Nephron progenitor cell (in vitro differentiated cells): ENCODE data around the gene PRKG1.

Source experiments
- DNase-seq: peaks from one replicate; pipeline ENCODE4 v3.0.0; 2021
- H3K27ac Mint-ChIP-seq: 2 replicates; pipeline ENCODE4 v1.8.0; 2021; ENCODE audit warnings: mild to moderate bottlenecking, moderate library complexity, mixed read lengths
- H3K27me3 Mint-ChIP-seq: 2 replicates; pipeline ENCODE4 v1.8.0; 2021; ENCODE audit warnings: mild to moderate bottlenecking, low read depth, mixed read lengths; ENCODE audit not compliant: poor library complexity
- H3K36me3 Mint-ChIP-seq: 2 replicates; pipeline ENCODE4 v1.8.0; 2021; ENCODE audit warnings: low read depth, mixed read lengths
- H3K4me1 Mint-ChIP-seq: 2 replicates; pipeline ENCODE4 v1.8.0; 2021; ENCODE audit warnings: mixed read lengths
- H3K4me3 Mint-ChIP-seq: 2 replicates; pipeline ENCODE4 v1.8.0; 2021; ENCODE audit warnings: mild to moderate bottlenecking, moderate library complexity, mixed read lengths
- H3K9me3 Mint-ChIP-seq: 2 replicates; pipeline ENCODE4 v1.8.0; 2021; ENCODE audit warnings: mild to moderate bottlenecking, moderate library complexity, mixed read lengths
- CTCF ChIP-seq: fragments of 200-600 bp; sonication (generic); IDR thresholded peaks from 2 replicates; pipeline ENCODE4 v1.5.0; 2021; ENCODE audit warnings: antibody characterized with exemption

The PRKG1 gene

DNA sequence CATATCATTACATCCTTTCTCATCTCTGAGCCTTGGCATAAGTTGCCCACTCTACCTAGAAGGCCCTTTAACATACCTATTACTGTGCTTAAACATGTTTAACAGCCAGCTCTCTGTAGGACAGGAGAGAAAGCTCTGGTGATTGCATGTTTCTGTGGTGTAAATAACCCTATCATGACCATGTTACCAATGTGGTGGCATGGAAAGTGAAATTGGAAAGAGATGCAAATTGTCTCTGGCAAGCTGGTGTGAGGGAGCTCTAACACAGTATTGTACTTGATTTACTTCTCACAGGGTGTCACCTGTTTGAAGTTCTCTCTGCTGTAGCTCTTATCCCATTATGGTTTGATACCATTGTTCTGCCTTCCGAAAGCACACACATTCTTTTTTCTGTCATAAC is 1008.0 kb downstream of the PRKG1 start:
- TF ChIP-seq CTCF, result no peak
- H3K4me3 Mint-ChIP-seq, result no peak overlapping the region
- no peaks in the 10 kb centered on the region for H3K9me3 Mint-ChIP-seq
- no peaks in the 10 kb centered on the region for H3K4me1 Mint-ChIP-seq
- no peak overlapping the region for H3K27ac Mint-ChIP-seq
- no peaks in the 10 kb centered on the region for H3K36me3 Mint-ChIP-seq
- H3K27me3 Mint-ChIP-seq, result no peaks in the 10 kb centered on the region
- no peak for DNase-seq

- no peaks in the 10 kb centered on the region for H3K27me3 Mint-ChIP-seq
- no peak for TF ChIP-seq CTCF
Measured at GRCh38 chr10:52083422-52083821, 1009.1 kb downstream of the PRKG1 start.

DNA sequence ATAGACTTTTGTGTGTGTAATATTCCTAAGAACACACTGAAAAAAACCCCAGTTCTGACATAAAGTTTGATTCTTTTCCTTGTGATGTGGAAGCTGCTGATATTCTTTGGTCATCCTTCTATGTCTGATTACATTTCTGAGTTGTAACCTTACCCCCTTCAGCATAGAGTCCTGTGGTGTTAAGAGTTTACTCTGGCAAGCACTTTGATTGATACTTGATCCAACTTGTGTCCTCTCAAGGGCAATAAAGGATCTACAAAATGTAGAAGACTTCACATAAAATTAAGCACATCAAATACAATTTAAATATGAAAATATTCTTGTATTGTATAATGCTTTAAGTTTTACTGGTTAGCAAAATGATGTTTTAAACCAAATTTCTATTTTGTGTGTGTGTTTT is 1018.1 kb downstream of the PRKG1 start:
- DNase-seq, result no peak
- peaks cover 3% of the 10 kb centered on the region for H3K9me3 Mint-ChIP-seq
- no peak for TF ChIP-seq CTCF
- peaks cover 5% of the 10 kb centered on the region for H3K36me3 Mint-ChIP-seq
- H3K27me3 Mint-ChIP-seq, result no peaks in the 10 kb centered on the region
- no peak overlapping the region for H3K4me3 Mint-ChIP-seq
- H3K27ac Mint-ChIP-seq, result no peak overlapping the region
- H3K4me1 Mint-ChIP-seq, result peaks cover 25% of the 10 kb centered on the region

More at GRCh38 chr10:52083422-52083821, 1009.1 kb downstream of the PRKG1 start:
- no peak overlapping the region for H3K4me3 Mint-ChIP-seq
- no peaks in the 10 kb centered on the region for H3K36me3 Mint-ChIP-seq
- no peak for DNase-seq
- H3K27ac Mint-ChIP-seq, result no peak overlapping the region
- H3K4me1 Mint-ChIP-seq, result no peaks in the 10 kb centered on the region
- peaks cover 2% of the 10 kb centered on the region for H3K9me3 Mint-ChIP-seq

DNA sequence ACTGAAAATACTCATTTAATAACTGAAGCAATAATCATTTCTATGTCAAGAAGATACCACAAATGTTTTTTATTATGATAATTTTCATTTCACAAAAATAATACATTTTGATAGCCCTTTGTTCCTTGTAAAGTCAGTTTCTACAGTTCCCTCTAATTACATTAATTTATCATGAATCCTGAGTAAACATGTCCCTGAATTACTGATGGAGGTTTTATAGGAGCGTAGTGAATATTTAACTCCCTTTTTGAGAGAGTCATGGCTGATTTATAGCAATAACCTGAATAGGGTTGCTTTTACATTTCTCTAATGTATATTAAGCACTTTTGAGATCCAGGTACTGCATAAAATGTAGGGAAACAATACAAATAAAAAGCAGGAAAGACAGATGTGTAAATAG is 1023.8 kb downstream of the PRKG1 start:
- H3K27me3 Mint-ChIP-seq, result no peaks in the 10 kb centered on the region
- H3K4me3 Mint-ChIP-seq, result no peak overlapping the region
- TF ChIP-seq CTCF, result no peak
- no peaks in the 10 kb centered on the region for H3K9me3 Mint-ChIP-seq
- no peak overlapping the region for H3K27ac Mint-ChIP-seq
- no peak for DNase-seq
- no peaks in the 10 kb centered on the region for H3K36me3 Mint-ChIP-seq
- peaks cover 16% of the 10 kb centered on the region for H3K4me1 Mint-ChIP-seq

DNA sequence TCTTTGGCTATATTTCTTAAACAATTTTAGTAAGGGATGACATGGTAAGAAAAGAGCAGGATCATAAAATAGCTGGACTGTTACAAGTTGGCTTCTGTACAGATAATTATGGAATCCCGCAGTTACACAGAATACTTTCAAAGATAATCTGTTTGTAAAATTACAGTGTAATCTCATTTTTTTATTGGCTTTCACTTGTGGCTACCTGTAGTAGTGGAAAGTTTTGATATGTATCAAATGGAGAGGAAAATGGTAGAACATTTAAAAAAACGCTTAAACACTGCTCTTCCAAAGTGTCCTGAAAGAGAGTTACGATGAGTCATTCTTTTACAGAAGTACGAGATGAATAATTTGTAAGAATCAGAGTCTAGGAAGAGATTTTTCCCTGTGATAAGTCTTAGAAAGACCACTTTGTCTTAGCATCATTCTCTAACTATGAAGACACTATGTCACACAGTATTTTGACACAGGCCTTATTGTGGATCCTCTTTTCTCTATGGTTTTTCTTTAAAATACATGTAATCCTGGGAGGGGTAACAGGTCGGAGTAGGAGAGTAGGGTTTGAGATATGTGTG is 1024.8 kb downstream of the PRKG1 start:
- peaks cover 10% of the 10 kb centered on the region for H3K4me1 Mint-ChIP-seq
- H3K9me3 Mint-ChIP-seq, result no peaks in the 10 kb centered on the region
- no peak for DNase-seq
- H3K36me3 Mint-ChIP-seq, result no peaks in the 10 kb centered on the region
- H3K4me3 Mint-ChIP-seq, result no peak overlapping the region
- no peak for TF ChIP-seq CTCF
- H3K27ac Mint-ChIP-seq, result no peak overlapping the region
- H3K27me3 Mint-ChIP-seq, result no peaks in the 10 kb centered on the region

DNA sequence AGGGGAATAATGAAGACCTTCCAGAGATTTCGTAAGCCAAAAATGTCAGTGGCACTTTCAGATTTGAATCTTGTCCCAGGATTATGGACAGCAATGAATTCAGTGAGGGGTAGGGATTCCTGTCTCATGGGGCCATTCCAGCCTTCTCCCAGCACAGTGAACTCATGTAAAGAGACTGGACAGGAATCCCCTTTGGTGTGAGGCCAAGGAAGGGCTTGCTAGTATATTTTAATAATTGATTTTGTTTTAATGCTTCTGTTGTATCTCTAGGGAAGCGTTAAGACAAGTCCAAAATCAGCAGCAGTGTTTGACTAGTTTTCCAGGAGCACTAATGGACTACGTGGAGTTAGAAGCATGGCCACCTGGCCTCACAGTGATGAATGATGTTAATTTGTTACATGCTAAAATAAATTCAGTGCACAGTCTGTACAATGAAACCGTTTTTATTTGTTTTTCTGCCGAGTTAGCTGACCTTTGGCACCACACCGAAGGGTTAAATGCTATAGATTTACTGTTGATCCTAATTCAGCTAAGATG is 1025.8 kb downstream of the PRKG1 start:
- no peak for DNase-seq
- Mint-ChIP-seq H3K27ac (no peak overlapping the region), H3K27me3 (no peaks in the 10 kb centered on the region), H3K4me1 (peaks cover 2% of the 10 kb centered on the region), H3K36me3 (no peaks in the 10 kb centered on the region), H3K4me3 (no peak overlapping the region), H3K9me3 (no peaks in the 10 kb centered on the region)
- no peak for TF ChIP-seq CTCF
